SK-N-SH (cell line): ENCODE data around the gene FAM222A. TPM values are rescaled to one million over a fixed set of nuclear protein-coding genes. Genes with fewer than 3 reads are reported as not detected.

Experiments used
- CTCF ChIA-PET: fragments of 300-600, 350-600 bp; formaldehyde crosslinking; extraction: SDS; loops from one replicate; lab custom pipeline; 2021; lab: Yijun Ruan, JAX
- POLR2A ChIA-PET: fragments of 350-600 bp; sonication (Branson Sonifier 250); formaldehyde crosslinking; extraction: SDS; loops from one replicate; lab custom pipeline; 2020; ENCODE audit warnings: antibody characterized with exemption, inconsistent platforms; lab: Yijun Ruan, JAX
- DNase-seq: peaks from one replicate; pipeline ENCODE4 v3.0.0; 2012
- H2AFZ ChIP-seq: fragments of 200-600 bp; sonication (generic); 2 replicates; pipeline ENCODE4 v1.8.1; 2016; ENCODE audit warnings: antibody characterized with exemption, mild to moderate bottlenecking, low read depth
- H3F3A ChIP-seq: fragments of 200-600 bp; sonication (generic); replicated peaks from 2 replicates; pipeline ENCODE3; 2016; ENCODE audit warnings: antibody characterized with exemption, mild to moderate bottlenecking; ENCODE audit not compliant: insufficient read depth
- H3K27ac ChIP-seq, 2 experiments: fragments of 200-500 bp in 1 of 2; fragments of 200-600 bp in 1 of 2; sonication (Bioruptor generic) in 1 of 2; sonication (generic), shearing (Covaris generic) in 1 of 2; 2 replicates each; pipeline versions ENCODE4 v1.5.1 to v1.6.1; 2014 to 2016; ENCODE audit warnings: low read depth in 2 of 2, inconsistent platforms in 1 of 2, low read length in 1 of 2, mild to moderate bottlenecking in 1 of 2, mixed read lengths in 1 of 2
- H3K27me3 ChIP-seq: fragments of 200-600 bp; sonication (generic), shearing (Covaris generic); 2 replicates; pipeline ENCODE4 v1.6.1; 2016; ENCODE audit warnings: mixed run types; ENCODE audit not compliant: insufficient read depth
- H3K36me3 ChIP-seq, 2 experiments: fragments of 200-500 bp in 1 of 2; fragments of 200-600 bp in 1 of 2; sonication (Bioruptor generic) in 1 of 2; sonication (generic) in 1 of 2; replicated peaks in 1 of 2; 2 replicates each; pipeline versions ENCODE3 to v1.5.1; 2014 to 2016; ENCODE audit warnings: low read length in 1 of 2, mild to moderate bottlenecking in 1 of 2; ENCODE audit not compliant: insufficient read depth in 2 of 2, control insufficient read depth in 1 of 2
- H3K4me1 ChIP-seq, 2 experiments: fragments of 200-500 bp in 1 of 2; fragments of 200-600 bp in 1 of 2; sonication (Bioruptor generic) in 1 of 2; sonication (generic), shearing (Covaris generic) in 1 of 2; 2 replicates each; pipeline versions ENCODE4 v1.5.1 to v1.6.1; 2014 to 2016; ENCODE audit warnings: low read depth in 1 of 2, low read length in 1 of 2, mixed run types in 1 of 2; ENCODE audit not compliant: insufficient read depth in 2 of 2, control insufficient read depth in 1 of 2
- H3K4me2 ChIP-seq: fragments of 200-600 bp; sonication (generic), shearing (Covaris generic); 2 replicates; pipeline ENCODE4 v1.6.1; 2017; ENCODE audit warnings: mixed run types
- H3K4me3 ChIP-seq, 2 experiments: fragments of 200-500 bp in 1 of 2; fragments of 200-600 bp in 1 of 2; sonication (Bioruptor generic) in 1 of 2; sonication (generic), shearing (Covaris generic) in 1 of 2; 2 replicates each; pipeline versions ENCODE4 v1.5.1 to v1.8.1; 2014 to 2016; ENCODE audit warnings: low read depth in 2 of 2, inconsistent platforms in 1 of 2, low read length in 1 of 2, mild to moderate bottlenecking in 1 of 2, mixed read lengths in 1 of 2, moderate library complexity in 1 of 2
- H3K79me2 ChIP-seq: fragments of 200-600 bp; sonication (generic); 2 replicates; pipeline ENCODE4 v1.8.1; 2017; ENCODE audit warnings: mild to moderate bottlenecking; ENCODE audit not compliant: insufficient read depth
- H3K9ac ChIP-seq: fragments of 200-600 bp; sonication (generic); 2 replicates; pipeline ENCODE4 v1.6.1; 2017; ENCODE audit warnings: mixed run types
- H3K9me2 ChIP-seq: fragments of 200-600 bp; sonication (generic); 2 replicates; pipeline ENCODE4 v1.6.1; 2017; ENCODE audit warnings: mixed run types
- H3K9me3 ChIP-seq: fragments of 200-600 bp; sonication (generic); 2 replicates; pipeline ENCODE4 v1.6.1; 2017; ENCODE audit warnings: mixed run types, mild to moderate bottlenecking, moderate library complexity
- H4K20me1 ChIP-seq: fragments of 200-600 bp; sonication (generic); 2 replicates; pipeline ENCODE4 v1.6.1; 2017; ENCODE audit warnings: mild to moderate bottlenecking, mixed run types; ENCODE audit not compliant: insufficient read depth
- EP300 ChIP-seq, 2 experiments: IDR thresholded peaks; 2 replicates each; pipeline versions ENCODE4 v1.4.0 to v1.6.1; 2012; ENCODE audit warnings: borderline replicate concordance in 1 of 2, low read depth in 1 of 2, low read length in 1 of 2
- FOXJ3 ChIP-seq: sonication (generic); formaldehyde crosslinking; IDR thresholded peaks from 2 replicates; pipeline ENCODE4 v1.5.1; 2020; ENCODE audit warnings: mild to moderate bottlenecking, missing genetic modification reagents
- FOXM1 ChIP-seq: IDR thresholded peaks from 2 replicates; pipeline ENCODE4 v1.4.0; 2012; ENCODE audit warnings: low read depth, mild to moderate bottlenecking
- MEF2A ChIP-seq: IDR thresholded peaks from 2 replicates; pipeline ENCODE4 v1.4.0; 2012; ENCODE audit warnings: low read depth, borderline replicate concordance
- NFIC ChIP-seq: IDR thresholded peaks from 2 replicates; pipeline ENCODE4 v1.4.0; 2012; ENCODE audit warnings: borderline replicate concordance
- RAD21 ChIP-seq: IDR thresholded peaks from 2 replicates; pipeline ENCODE4 v1.6.1; 2012; ENCODE audit warnings: mild to moderate bottlenecking, low read length
- RCOR1 ChIP-seq: fragments of 150-350 bp; IDR thresholded peaks from 2 replicates; pipeline ENCODE4 v1.6.1; 2017; ENCODE audit warnings: antibody characterized with exemption, low read length
- RFX5 ChIP-seq: IDR thresholded peaks from 2 replicates; pipeline ENCODE4 v1.6.1; 2012; ENCODE audit warnings: mild to moderate bottlenecking, improper control_type of control experiment, low read length
- whole genome bisulfite sequencing: methylation state at CpG from one replicate; pipeline ENCODE4 v1.1.6; 2017; ENCODE audit warnings: low lambda C conversion rate; 5-methylcytosine and 5-hydroxymethylcytosine counted together
- polyA plus RNA-seq, 3 experiments: library from polyadenylated mRNA; depleted of rRNA; stranded (reverse); fragments of >200 nt; gene quantifications; 2 replicates each; pipeline ENCODE4 v1.2.3, GENCODE V29; 2012
- TF ChIP-seq, protein P1 (sequence below): fragments of 150-350 bp; IDR thresholded peaks from 2 replicates; pipeline ENCODE4 v1.6.1; 2017; ENCODE audit warnings: antibody characterized with exemption, low read length, low read depth, borderline replicate concordance
- TF ChIP-seq, protein P2 (sequence below): fragments of 200-600 bp; sonication (generic); IDR thresholded peaks from 2 replicates; pipeline ENCODE4 v1.6.1; 2017; ENCODE audit warnings: antibody characterized with exemption, mild to moderate bottlenecking, moderate library complexity
- TF ChIP-seq, protein P3 (sequence below): IDR thresholded peaks from 2 replicates; pipeline ENCODE4 v1.4.0; 2012; ENCODE audit warnings: low read depth, borderline replicate concordance

Gene FAM222A
- polyA plus RNA-seq, 1 of the 3 experiments (the other 2 are of a cell fraction): 1.6 TPM

DNA sequence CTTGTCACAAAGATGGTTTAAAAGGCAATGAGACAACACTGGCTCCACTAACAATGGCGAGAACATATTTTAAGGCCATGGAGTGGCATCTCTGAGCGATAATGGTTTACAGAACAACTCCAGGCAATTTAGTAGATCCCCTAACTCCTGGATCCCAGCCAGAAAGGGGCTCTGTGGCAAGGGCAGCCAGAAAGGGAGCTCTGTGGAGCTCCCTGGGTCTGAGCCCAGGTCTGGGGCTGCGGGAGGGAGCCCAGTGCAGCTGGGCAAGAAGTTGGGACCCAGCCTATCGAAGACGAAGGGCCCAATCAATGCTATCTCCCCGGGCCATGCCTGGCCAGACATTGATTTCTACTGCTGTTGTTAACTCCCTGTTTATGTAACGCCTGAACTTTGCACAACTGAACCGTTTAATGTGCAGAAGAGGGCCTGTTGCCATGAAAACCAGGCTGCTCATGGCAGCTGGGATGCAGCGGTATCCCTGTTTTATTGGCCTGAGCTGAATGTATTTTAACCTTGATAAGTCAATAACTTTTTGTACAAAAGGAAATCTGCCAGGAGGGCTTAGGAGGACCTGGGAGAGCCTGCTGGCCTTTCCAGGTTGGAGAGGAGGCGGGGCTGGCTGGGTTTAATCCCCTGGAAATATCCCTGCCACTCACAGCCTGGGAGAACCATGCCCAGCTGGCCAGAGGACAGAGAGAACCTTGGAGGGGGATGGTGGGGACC, 6.7 kb upstream of the FAM222A start:
- ChIA-PET POLR2A (interaction anchor here (0.6 to 1.3 kb wide), 8 partner anchors 9 to 101 kb away, joined by 3 to 6 read pairs (median 4); no protein-coding TSS in a partner anchor), CTCF (interaction anchor here (0.7 to 5.5 kb wide), 6 partner anchors 13 to 109 kb away, joined by 3 to 27 read pairs (median 6); no protein-coding TSS in a partner anchor)
- TF ChIP-seq FOXJ3 (CRISPR knock-in tag): peak; percentile 70
- TF ChIP-seq, protein P1, sequence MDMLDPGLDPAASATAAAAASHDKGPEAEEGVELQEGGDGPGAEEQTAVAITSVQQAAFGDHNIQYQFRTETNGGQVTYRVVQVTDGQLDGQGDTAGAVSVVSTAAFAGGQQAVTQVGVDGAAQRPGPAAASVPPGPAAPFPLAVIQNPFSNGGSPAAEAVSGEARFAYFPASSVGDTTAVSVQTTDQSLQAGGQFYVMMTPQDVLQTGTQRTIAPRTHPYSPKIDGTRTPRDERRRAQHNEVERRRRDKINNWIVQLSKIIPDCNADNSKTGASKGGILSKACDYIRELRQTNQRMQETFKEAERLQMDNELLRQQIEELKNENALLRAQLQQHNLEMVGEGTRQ: no peak
- TF ChIP-seq EP300 (IDR thresholded peaks at IDR 0.05; ENCODE audit: borderline replicate concordance in 1 of 2, low read depth in 1 of 2, low read length in 1 of 2): peak in 1 of 2 experiments; percentile 54; a peak in 2 of 4 replicates
- peak; percentile 21 for TF ChIP-seq RAD21
- TF ChIP-seq RFX5: no peak
- TF ChIP-seq, protein P2, sequence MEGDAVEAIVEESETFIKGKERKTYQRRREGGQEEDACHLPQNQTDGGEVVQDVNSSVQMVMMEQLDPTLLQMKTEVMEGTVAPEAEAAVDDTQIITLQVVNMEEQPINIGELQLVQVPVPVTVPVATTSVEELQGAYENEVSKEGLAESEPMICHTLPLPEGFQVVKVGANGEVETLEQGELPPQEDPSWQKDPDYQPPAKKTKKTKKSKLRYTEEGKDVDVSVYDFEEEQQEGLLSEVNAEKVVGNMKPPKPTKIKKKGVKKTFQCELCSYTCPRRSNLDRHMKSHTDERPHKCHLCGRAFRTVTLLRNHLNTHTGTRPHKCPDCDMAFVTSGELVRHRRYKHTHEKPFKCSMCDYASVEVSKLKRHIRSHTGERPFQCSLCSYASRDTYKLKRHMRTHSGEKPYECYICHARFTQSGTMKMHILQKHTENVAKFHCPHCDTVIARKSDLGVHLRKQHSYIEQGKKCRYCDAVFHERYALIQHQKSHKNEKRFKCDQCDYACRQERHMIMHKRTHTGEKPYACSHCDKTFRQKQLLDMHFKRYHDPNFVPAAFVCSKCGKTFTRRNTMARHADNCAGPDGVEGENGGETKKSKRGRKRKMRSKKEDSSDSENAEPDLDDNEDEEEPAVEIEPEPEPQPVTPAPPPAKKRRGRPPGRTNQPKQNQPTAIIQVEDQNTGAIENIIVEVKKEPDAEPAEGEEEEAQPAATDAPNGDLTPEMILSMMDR: no peak
- TF ChIP-seq, protein P3, sequence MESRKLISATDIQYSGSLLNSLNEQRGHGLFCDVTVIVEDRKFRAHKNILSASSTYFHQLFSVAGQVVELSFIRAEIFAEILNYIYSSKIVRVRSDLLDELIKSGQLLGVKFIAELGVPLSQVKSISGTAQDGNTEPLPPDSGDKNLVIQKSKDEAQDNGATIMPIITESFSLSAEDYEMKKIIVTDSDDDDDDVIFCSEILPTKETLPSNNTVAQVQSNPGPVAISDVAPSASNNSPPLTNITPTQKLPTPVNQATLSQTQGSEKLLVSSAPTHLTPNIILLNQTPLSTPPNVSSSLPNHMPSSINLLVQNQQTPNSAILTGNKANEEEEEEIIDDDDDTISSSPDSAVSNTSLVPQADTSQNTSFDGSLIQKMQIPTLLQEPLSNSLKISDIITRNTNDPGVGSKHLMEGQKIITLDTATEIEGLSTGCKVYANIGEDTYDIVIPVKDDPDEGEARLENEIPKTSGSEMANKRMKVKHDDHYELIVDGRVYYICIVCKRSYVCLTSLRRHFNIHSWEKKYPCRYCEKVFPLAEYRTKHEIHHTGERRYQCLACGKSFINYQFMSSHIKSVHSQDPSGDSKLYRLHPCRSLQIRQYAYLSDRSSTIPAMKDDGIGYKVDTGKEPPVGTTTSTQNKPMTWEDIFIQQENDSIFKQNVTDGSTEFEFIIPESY: no peak
- no peak for TF ChIP-seq FOXM1
- peak; percentile 57; the same call in 1 of the 2 replicates for TF ChIP-seq RCOR1
- TF ChIP-seq MEF2A: no peak
- TF ChIP-seq NFIC: 0 out of 2 replicates have a peak, but pooled peaks have one; percentile 11

More for the DNA sequence above, 6.7 kb upstream of the FAM222A start:
- Histone ChIP-seq H3K4me3 (no peak overlapping the region), H3K9me3 (no peaks in the 10 kb centered on the region), H3K36me3 (no peaks in the 10 kb centered on the region), H3K27ac (peak overlapping the region in 1 of 2 experiments; percentile 89; a peak in 2 of 4 replicates), H3K9me2 (no peaks in the 10 kb centered on the region), H3K4me2 (no peak overlapping the region), H3K9ac (no peak overlapping the region), H3K4me1 (peaks cover 0 to 38% of the 10 kb centered on the region in 2 experiments; a peak in 2 of 4 replicates), H3F3A (no peaks in the 10 kb centered on the region), H2AFZ (no peak overlapping the region), H3K27me3 (no peaks in the 10 kb centered on the region), H3K79me2 (no peaks in the 10 kb centered on the region), H4K20me1 (no peaks in the 10 kb centered on the region)
- DNase-seq: peak; percentile 80
- 49% methylated on average over 7 of the region's 10 CpGs for WGBS
